ENCODE results near the gene OSBPL5.

DNA sequence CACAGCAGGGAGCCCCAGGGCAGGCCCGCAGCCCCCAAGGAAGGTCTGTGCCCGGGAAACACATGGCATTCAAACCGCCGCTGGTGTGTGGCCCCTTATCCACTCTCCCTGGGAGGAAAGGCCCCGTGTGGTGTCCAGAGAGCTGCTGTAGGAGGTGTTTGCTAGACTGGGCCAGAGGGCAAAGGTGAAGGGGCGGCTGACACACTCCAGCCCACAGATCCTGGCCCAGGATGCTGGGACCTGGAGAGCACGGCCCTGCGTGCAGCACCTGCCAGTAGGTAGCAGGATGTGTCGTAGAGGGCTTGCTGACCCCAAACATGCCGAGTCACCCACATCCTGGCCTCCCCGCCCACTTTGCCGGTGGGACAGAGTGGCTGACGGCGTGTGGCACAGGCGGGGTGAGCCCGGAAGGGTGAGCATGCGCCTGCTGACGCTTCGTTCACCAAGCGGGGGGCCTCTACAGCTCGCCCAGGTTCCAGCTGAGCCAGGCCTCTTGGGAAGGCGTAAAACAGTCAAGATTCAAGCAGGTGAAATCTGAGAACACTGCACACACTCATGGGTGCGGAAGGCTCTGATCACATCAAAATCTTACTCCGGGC, 11.0 kb downstream of the OSBPL5 start:
- no peak for TF ChIP-seq CTCF (IDR thresholded peaks at IDR 0.05)
- no peak for TF ChIP-seq POLR2AphosphoS5 (IDR thresholded peaks at IDR 0.05)
- no peak for TF ChIP-seq POLR2A (IDR thresholded peaks at IDR 0.05)
- no peak for TF ChIP-seq EP300 (IDR thresholded peaks at IDR 0.05; ENCODE audit: low read depth)
